Effector CD8-positive, alpha-beta T cell (primary cell): ENCODE results near the gene NR2C2.

Experiments
- DNase-seq: peaks from one replicate; lab custom pipeline; 2025; lab: John Stamatoyannopoulos, UW

NR2C2 gene

GRCh38 chr3:14921034-14921616 is 26.3 kb upstream of the NR2C2 start:
- DNase-seq = peak; percentile 71

GRCh38 chr3:14921811-14922705 is 25.3 kb upstream of the NR2C2 start:
- DNase-seq = no peak

GRCh38 chr3:14922863-14923262 is 24.5 kb upstream of the NR2C2 start:
- no peak for DNase-seq

GRCh38 chr3:14923476-14923875 is 23.9 kb upstream of the NR2C2 start:
- DNase-seq = no peak

- no peak for DNase-seq
Measured at GRCh38 chr3:14925729-14926591, 21.4 kb upstream of the NR2C2 start.

- no peak for DNase-seq
Measured at GRCh38 chr3:14926592-14926991, 20.8 kb upstream of the NR2C2 start.

GRCh38 chr3:14927308-14927707 is 20.1 kb upstream of the NR2C2 start:
- no peak for DNase-seq

GRCh38 chr3:14929310-14930074 is 17.9 kb upstream of the NR2C2 start:
- no peak for DNase-seq

GRCh38 chr3:14933820-14934425 is 13.5 kb upstream of the NR2C2 start:
- DNase-seq = no peak

- DNase-seq = no peak
Measured at GRCh38 chr3:14935592-14936345, 11.6 kb upstream of the NR2C2 start.

GRCh38 chr3:14938954-14939353 is 8.4 kb upstream of the NR2C2 start:
- no peak for DNase-seq

- no peak for DNase-seq
Measured at GRCh38 chr3:14941871-14942270, 5.5 kb upstream of the NR2C2 start.

GRCh38 chr3:14943042-14943441 is 4.3 kb upstream of the NR2C2 start:
- no peak for DNase-seq

GRCh38 chr3:14946236-14946635 is 1.1 kb upstream of the NR2C2 start:
- no peak for DNase-seq

GRCh38 chr3:14946739-14947099 is 664 bp upstream of the NR2C2 start:
- DNase-seq = no peak

GRCh38 chr3:14947886-14948608 is 664 bp downstream of the NR2C2 start:
- peak; percentile 93 for DNase-seq

GRCh38 chr3:14948609-14949038 is 1.2 kb downstream of the NR2C2 start:
- no peak for DNase-seq

GRCh38 chr3:14949126-14949525 is 1.7 kb downstream of the NR2C2 start:
- no peak for DNase-seq

- no peak for DNase-seq
Measured at GRCh38 chr3:14950274-14950673, 2.9 kb downstream of the NR2C2 start.

- no peak for DNase-seq
Measured at GRCh38 chr3:14957153-14957552, 9.8 kb downstream of the NR2C2 start.
